K562 (cell line): Measurements from ENCODE around the gene CHURC1. TPM values are rescaled to one million over a fixed set of nuclear protein-coding genes. Genes with fewer than 3 reads are reported as not detected.

Experiments
- ATAC-seq: fragments of 200-7000 bp; cut with Tn5 transposase; 3 replicates; pipeline ENCODE4 v1.9.1; 2020; ENCODE audit warnings: moderate library complexity
- BruUV-seq: library from RNA; stranded (reverse); fragments of 400-500 nt; replicated peaks from 2 replicates; lab custom pipeline; 2021; lab: Mats Ljungman, UMichigan
- CTCF ChIA-PET: fragments of 300-600 bp; formaldehyde crosslinking; extraction: SDS; loops from one replicate; lab custom pipeline; 2021; ENCODE audit warnings: low intra/inter-chr PET ratio; lab: Yijun Ruan, JAX
- POLR2A ChIA-PET: fragments of 300-600, 350-650 bp; sonication (Branson Sonifier 250); formaldehyde crosslinking; extraction: SDS; loops from one replicate; lab custom pipeline; 2021; ENCODE audit warnings: antibody characterized with exemption, inconsistent platforms; lab: Yijun Ruan, JAX
- DNase-seq, 4 experiments: peaks; one replicate each; pipeline versions ENCODE4 v3.0.0 to v3.0.0-alpha.2; 2011 to 2018; ENCODE audit warnings: low spot score in 3 of 4, mixed read lengths in 3 of 4; ENCODE audit errors: extremely low read depth in 1 of 4
- FAIRE-seq: peaks from 2 replicates; lab custom pipeline; 2011; peaks lifted over from hg19 to GRCh38; lab: Jason Lieb, UNC
- H2AFZ ChIP-seq: 2 replicates; pipeline ENCODE4 v1.6.0; 2011; ENCODE audit warnings: low read depth, low read length, control low read depth, inconsistent platforms
- H3K27ac ChIP-seq: fragments of 200-600 bp; 3 replicates; pipeline ENCODE4 v1.8.0; 2011; ENCODE audit warnings: low read depth, mild to moderate bottlenecking, control low read depth, inconsistent platforms, low read length, moderate library complexity, mixed read lengths; ENCODE audit errors: extremely low read depth
- H3K27me3 ChIP-seq, 2 experiments: fragments of 300-600 bp in 1 of 2; 2 replicates in 1 of 2; 3 replicates in 1 of 2; pipeline versions ENCODE4 v1.6.0 to v1.8.0; 2011; ENCODE audit warnings: inconsistent platforms in 2 of 2, low read length in 2 of 2, mild to moderate bottlenecking in 1 of 2, mixed read lengths in 1 of 2, moderate library complexity in 1 of 2; ENCODE audit not compliant: control insufficient read depth in 2 of 2, insufficient read depth in 2 of 2
- H3K36me3 ChIP-seq: fragments of 300-600 bp; 3 replicates; pipeline ENCODE4 v1.8.0; 2011; ENCODE audit warnings: mild to moderate bottlenecking, low read length, inconsistent platforms; ENCODE audit not compliant: control insufficient read depth, insufficient read depth
- H3K4me1 ChIP-seq, 2 experiments: fragments of 200-600 bp in 1 of 2; replicated peaks in 1 of 2; 2 replicates in 1 of 2; 3 replicates in 1 of 2; pipeline versions ENCODE4 v1.5.1 to v1.8.0; 2011; ENCODE audit warnings: inconsistent platforms in 2 of 2, low read length in 2 of 2, mild to moderate bottlenecking in 1 of 2, mixed read lengths in 1 of 2, moderate library complexity in 1 of 2; ENCODE audit not compliant: control insufficient read depth in 2 of 2, insufficient read depth in 2 of 2
- H3K4me2 ChIP-seq: 2 replicates; pipeline ENCODE4 v1.6.1; 2011; ENCODE audit warnings: low read length, control low read depth, inconsistent platforms, mixed read lengths; ENCODE audit not compliant: insufficient read depth
- H3K4me3 ChIP-seq: fragments of 200-600 bp; sonication (generic), shearing (Covaris generic); 2 replicates; pipeline ENCODE4 v1.5.1; 2016; ENCODE audit warnings: control low read depth, inconsistent platforms
- H3K79me2 ChIP-seq: fragments of 200-600 bp; 3 replicates; pipeline ENCODE4 v1.8.0; 2011; ENCODE audit warnings: low read length, inconsistent platforms; ENCODE audit not compliant: control insufficient read depth, insufficient read depth
- H3K9ac ChIP-seq, 2 experiments: 2 replicates each; pipeline versions ENCODE4 v1.6.0 to v1.6.1; 2011; ENCODE audit warnings: low read depth in 2 of 2, low read length in 2 of 2, control low read depth in 1 of 2, inconsistent platforms in 1 of 2, mild to moderate bottlenecking in 1 of 2, mixed read lengths in 1 of 2; ENCODE audit not compliant: insufficient read depth in 1 of 2
- H3K9me1 ChIP-seq: one replicate; pipeline ENCODE4 v1.6.0; 2011; ENCODE audit warnings: inconsistent platforms, mild to moderate bottlenecking, low read length, moderate library complexity; ENCODE audit not compliant: control insufficient read depth, insufficient read depth
- H3K9me3 ChIP-seq: replicated peaks from 2 replicates; pipeline ENCODE4 v1.5.1; 2011; ENCODE audit warnings: low read depth, low read length, inconsistent platforms; ENCODE audit not compliant: control insufficient read depth, insufficient read depth
- H4K20me1 ChIP-seq: replicated peaks from 2 replicates; pipeline ENCODE4 v1.6.1; 2011; ENCODE audit warnings: low read length, inconsistent platforms, mixed read lengths; ENCODE audit not compliant: control insufficient read depth, insufficient read depth
- HLTF ChIP-seq: fragments of 450-650 bp; IDR thresholded peaks from 2 replicates; pipeline ENCODE4 v1.6.1; 2016
- MTA3 ChIP-seq: fragments of 450-650 bp; formaldehyde crosslinking; IDR thresholded peaks from 2 replicates; pipeline ENCODE4 v1.6.1; 2017; ENCODE audit warnings: mild to moderate bottlenecking, borderline replicate concordance
- NCOR1 ChIP-seq: fragments of 450-650 bp; IDR thresholded peaks from 2 replicates; pipeline ENCODE4 v1.6.1; 2016; ENCODE audit warnings: mild to moderate bottlenecking, moderate library complexity
- POU5F1 ChIP-seq: fragments of 150-350 bp; IDR thresholded peaks from 2 replicates; pipeline ENCODE4 v1.6.1; 2014; ENCODE audit warnings: borderline replicate concordance, low read length, low read depth, mild to moderate bottlenecking; ENCODE audit not compliant: partially characterized antibody
- ZNF347 ChIP-seq: fragments of 450-650 bp; formaldehyde crosslinking; IDR thresholded peaks from 2 replicates; pipeline ENCODE4 v1.4.0; 2020; ENCODE audit warnings: low read depth, mild to moderate bottlenecking, moderate library complexity
- ZNF583 ChIP-seq: fragments of 250-450 bp; sonication (Bioruptor Pico); IDR thresholded peaks from 2 replicates; pipeline ENCODE4 v1.4.0; 2020
- WGBS: fragments of 100-300 bp; shearing (Covaris generic); methylation state at CpG from one replicate; pipeline ENCODE4 v1.1.6; 2016; ENCODE audit warnings: low coverage, mixed read lengths; ENCODE audit not compliant: insufficient coverage; ENCODE audit errors: missing lambda C conversion rate; 5-methylcytosine and 5-hydroxymethylcytosine counted together
- in situ Hi-C: fragments of 300-500 bp; cut with MboI; formaldehyde crosslinking; loops from 4 replicates; pipeline ENCODE4 v1.15.0; 2018; ENCODE audit warnings: inconsistent platforms, mixed read lengths
- intact Hi-C: fragments of 100-400 bp; cut with micrococcal nuclease; formaldehyde crosslinking; loops from 2 replicates; pipeline ENCODE4 v1.14.2; 2022
- polyA plus RNA-seq, 8 experiments: library from polyadenylated mRNA; depleted of rRNA in 4 of 8; stranded (reverse) in 5 of 8; unstranded in 3 of 8; fragments of >200 nt; fragmentation: Nextera tagmentation in 2 of 8; fragmentation: Illumina TruSeq in 1 of 8; extraction: Ambion mirVana in 2 of 8; extraction: Trizol in 1 of 8; gene quantifications; 2 replicates each; pipeline versions ENCODE4 v1.2.1 to v1.2.3, GENCODE V29; 2011 to 2014; ENCODE audit warnings: inconsistent platforms in 1 of 8, missing spikeins in 1 of 8
- total RNA-seq, 7 experiments: library from RNA; depleted of rRNA in 6 of 7; stranded (reverse); fragments of >200 nt in 6 of 7; fragmentation: Illumina TruSeq in 2 of 7; extraction: Trizol in 2 of 7; gene quantifications; 2 replicates each; pipeline versions ENCODE4 v1.2.1 to v1.2.3, GENCODE V29; 2011 to 2021; ENCODE audit warnings: low replicate concordance in 1 of 7
- TF ChIP-seq, protein P1 (sequence below): fragments of 450-650 bp; IDR thresholded peaks from 2 replicates; pipeline ENCODE4 v1.6.1; 2016; ENCODE audit warnings: antibody characterized with exemption
- TF ChIP-seq, protein P2 (sequence below): fragments of 250-450 bp; sonication (Bioruptor Pico); IDR thresholded peaks from 2 replicates; pipeline ENCODE4 v1.6.1; 2021; ENCODE audit warnings: mild to moderate bottlenecking
- TF ChIP-seq, protein P3 (sequence below): fragments of 450-650 bp; formaldehyde crosslinking; conservative IDR thresholded peaks from 2 replicates; pipeline ENCODE4 v1.4.0; 2022; ENCODE audit warnings: mild to moderate bottlenecking, missing genetic modification characterization

CHURC1 gene
- total and polyA plus RNA-seq, 9 of the 15 experiments (the other 6 are each of a cell fraction or from before 2014, with no cell fraction given), result 27.3 to 239 (median 45.6) TPM

DNA sequence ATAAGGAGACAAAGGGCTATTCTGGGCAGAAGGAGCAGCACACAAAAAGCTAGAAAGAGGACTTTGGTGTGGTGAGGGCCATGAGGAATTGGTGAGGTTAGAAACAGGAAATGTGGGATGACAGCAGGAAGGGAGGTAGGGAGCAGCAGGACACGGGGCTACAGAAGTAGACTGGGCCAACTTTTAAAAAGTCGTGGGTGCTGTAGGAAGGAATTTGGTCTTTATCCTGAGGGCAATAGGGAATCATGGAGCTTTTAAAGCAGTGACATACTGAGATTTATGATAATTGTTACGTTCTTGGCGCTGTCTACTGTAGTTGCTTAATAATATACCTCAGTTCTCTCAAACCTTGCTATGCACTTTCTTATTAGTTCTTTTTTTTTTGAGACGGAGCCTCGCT lies 8.2 kb upstream of the CHURC1 start:
- H2AFZ ChIP-seq, result no peak overlapping the region
- ATAC-seq (no peak), FAIRE-seq (no peak), DNase-seq (no peak)
- POLR2A ChIA-PET, result interaction anchor here (0.6 kb wide), 1 partner anchor 15 kb away, joined by 3 read pairs; no protein-coding TSS in a partner anchor
- no peaks in the 10 kb centered on the region for H3K79me2 ChIP-seq
- intact Hi-C loops (no loop called here), in situ Hi-C loops (no loop called here)
- peaks cover 4 to 8% of the 10 kb centered on the region in 2 experiments; a peak in 2 of 5 replicates for H3K27me3 ChIP-seq
- BruUV-seq, result no TSS peak
- no peak overlapping the region for H3K4me3 ChIP-seq
- no peak overlapping the region for H3K27ac ChIP-seq
- 13% methylated on average over 4 of the region's 6 CpGs for WGBS
- no peaks in the 10 kb centered on the region for H3K9me3 ChIP-seq
- no peaks in the 10 kb centered on the region for H4K20me1 ChIP-seq
- H3K4me2 ChIP-seq, result no peak overlapping the region
- no peaks in the 10 kb centered on the region for H3K4me1 ChIP-seq
- no peak overlapping the region for H3K9ac ChIP-seq
- CTCF ChIA-PET, result no interaction called here
- no peaks in the 10 kb centered on the region for H3K9me1 ChIP-seq
- TF ChIP-seq ZNF583 (CRISPR knock-in tag), result no peak
- TF ChIP-seq, protein P1, sequence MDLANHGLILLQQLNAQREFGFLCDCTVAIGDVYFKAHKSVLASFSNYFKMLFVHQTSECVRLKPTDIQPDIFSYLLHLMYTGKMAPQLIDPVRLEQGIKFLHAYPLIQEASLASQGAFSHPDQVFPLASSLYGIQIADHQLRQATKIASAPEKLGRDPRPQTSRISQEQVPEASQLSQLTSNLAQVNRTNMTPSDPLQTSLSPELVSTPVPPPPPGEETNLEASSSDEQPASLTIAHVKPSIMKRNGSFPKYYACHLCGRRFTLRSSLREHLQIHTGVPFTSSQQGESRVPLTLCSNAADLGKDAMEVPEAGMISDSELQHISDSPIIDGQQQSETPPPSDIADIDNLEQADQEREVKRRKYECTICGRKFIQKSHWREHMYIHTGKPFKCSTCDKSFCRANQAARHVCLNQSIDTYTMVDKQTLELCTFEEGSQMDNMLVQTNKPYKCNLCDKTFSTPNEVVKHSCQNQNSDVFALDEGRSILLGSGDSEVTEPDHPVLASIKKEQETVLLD, result no peak
- TF ChIP-seq MTA3, result no peak
- TF ChIP-seq ZNF347 (CRISPR knock-in tag), result no peak
- no peak for TF ChIP-seq POU5F1
- no peak for TF ChIP-seq NCOR1
- TF ChIP-seq, protein P2, sequence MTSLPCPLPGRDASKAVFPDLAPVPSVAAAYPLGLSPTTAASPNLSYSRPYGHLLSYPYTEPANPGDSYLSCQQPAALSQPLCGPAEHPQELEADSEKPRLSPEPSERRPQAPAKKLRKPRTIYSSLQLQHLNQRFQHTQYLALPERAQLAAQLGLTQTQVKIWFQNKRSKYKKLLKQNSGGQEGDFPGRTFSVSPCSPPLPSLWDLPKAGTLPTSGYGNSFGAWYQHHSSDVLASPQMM (CRISPR knock-in tag), result no peak
- TF ChIP-seq, protein P3, sequence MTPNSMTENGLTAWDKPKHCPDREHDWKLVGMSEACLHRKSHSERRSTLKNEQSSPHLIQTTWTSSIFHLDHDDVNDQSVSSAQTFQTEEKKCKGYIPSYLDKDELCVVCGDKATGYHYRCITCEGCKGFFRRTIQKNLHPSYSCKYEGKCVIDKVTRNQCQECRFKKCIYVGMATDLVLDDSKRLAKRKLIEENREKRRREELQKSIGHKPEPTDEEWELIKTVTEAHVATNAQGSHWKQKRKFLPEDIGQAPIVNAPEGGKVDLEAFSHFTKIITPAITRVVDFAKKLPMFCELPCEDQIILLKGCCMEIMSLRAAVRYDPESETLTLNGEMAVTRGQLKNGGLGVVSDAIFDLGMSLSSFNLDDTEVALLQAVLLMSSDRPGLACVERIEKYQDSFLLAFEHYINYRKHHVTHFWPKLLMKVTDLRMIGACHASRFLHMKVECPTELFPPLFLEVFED (CRISPR knock-in tag), result no peak
- TF ChIP-seq HLTF, result no peak
- H3K36me3 ChIP-seq, result no peaks in the 10 kb centered on the region
